CD4-positive, alpha-beta T cell treated with Interleukin-2 at 100 ng/mL for 4 hours (primary cell): ENCODE measurements around the gene SHB.

Source experiments
- DNase-seq: peaks from one replicate; pipeline ENCODE4 v3.0.0-alpha.2; 2020; ENCODE audit warnings: low spot score

The SHB gene

DNA sequence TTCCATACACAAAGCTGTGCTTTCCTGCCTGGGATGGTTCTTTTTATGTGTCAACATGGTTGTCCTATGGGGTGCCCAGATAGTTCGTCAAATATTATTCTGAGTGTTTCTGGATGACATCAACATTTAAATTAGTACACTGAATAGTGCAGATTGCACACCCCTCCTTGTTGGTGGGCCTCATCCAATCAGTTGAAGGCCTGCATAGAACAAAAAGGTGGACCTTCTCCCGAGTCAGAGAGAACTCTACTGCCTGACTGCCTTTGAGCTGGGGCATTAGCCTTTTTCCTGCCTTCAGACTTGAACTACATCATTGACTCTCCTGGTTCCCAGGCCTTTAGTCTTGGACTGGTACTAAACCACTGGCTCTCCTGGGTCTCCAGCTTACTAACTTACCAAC is 80.4 kb downstream of the SHB start:
- no peak for DNase-seq

DNA sequence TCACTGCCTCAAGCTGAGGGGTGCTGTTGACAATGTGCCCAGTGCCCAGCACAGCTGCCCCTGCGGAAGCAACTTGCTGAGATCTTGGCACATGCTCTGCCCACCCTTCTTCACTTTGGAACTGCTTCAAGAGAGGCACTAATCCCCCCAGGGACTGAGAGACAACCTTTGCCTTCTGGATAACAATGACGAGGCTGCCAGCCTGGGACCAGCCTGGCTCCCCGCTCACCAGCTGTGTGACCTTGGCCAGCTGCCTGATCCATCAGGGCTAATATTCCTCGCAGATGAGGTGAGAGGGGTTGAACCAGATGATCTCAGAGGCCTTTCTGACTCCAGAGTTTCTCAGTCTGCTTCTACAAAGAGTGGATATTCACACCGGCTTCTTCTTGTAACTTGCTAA is 81.0 kb downstream of the SHB start:
- DNase-seq, result no peak

DNA sequence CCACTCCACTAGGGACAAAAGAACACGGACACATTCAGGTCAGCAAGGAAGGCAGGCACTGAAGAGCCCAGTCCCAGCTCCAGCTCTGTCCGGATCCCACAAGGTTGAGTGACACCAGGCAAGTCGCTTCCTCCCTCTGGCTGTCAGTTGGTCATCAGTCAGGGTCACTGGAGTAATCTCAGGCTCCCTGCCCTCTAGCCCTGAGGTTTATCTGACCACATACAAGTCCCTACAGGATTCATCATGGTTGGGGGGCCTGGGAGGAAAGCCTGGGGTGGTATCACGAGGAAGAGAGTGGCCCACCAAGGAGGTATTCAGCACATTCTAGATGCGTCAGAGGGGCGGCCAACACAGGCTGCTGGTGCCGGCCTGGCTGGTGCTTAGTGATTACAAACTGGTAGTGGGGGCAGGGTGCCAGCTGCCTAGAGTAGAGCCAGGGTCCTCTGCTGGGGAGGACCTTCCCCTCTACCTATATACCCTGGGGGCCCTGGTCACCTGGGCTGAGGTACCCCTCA is 81.5 kb downstream of the SHB start:
- DNase-seq, result no peak

DNA sequence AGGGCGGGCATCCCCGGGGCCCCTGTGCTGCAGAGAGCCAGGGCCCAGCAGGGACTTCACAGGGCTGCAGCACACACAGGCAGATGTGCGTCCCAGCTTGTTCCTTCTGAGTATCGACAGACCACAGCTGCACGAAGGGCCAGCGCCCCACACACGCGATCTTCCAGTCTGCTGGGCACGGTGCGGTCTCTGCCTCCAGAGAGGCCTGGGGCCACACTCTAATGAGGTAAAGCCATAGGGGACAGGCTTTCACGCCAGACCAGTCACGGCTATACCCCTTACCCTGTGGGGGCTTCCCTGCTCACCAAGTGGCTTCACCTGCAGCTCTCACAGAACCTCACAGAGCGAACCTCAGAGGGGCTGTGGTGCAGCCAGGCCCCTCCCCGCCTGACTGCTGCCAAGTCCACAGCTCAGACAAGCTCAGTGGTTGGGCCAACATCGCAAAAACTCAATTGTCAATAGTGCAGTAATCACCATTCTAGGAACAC is 82.2 kb downstream of the SHB start:
- DNase-seq, result no peak

DNA sequence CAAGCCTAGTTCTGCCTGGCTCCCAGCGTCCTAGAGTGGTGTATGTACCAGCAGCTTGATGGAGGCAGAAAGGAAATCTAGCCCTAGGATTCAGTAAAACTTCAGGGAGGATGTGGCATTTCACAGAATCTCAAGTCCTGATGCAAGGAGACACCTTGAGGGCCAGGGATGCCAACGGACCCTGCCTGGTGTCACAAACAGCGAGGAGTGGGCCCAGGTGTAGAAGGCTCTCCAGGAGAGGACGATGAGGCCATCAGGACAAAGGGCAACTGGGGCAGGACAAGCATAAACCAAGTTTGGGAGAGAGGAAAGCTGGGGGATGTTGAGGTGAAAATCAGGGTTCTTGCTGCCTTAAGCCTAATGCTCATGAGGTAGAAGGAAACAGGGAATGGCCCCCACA is 83.0 kb downstream of the SHB start:
- DNase-seq, result no peak

DNA sequence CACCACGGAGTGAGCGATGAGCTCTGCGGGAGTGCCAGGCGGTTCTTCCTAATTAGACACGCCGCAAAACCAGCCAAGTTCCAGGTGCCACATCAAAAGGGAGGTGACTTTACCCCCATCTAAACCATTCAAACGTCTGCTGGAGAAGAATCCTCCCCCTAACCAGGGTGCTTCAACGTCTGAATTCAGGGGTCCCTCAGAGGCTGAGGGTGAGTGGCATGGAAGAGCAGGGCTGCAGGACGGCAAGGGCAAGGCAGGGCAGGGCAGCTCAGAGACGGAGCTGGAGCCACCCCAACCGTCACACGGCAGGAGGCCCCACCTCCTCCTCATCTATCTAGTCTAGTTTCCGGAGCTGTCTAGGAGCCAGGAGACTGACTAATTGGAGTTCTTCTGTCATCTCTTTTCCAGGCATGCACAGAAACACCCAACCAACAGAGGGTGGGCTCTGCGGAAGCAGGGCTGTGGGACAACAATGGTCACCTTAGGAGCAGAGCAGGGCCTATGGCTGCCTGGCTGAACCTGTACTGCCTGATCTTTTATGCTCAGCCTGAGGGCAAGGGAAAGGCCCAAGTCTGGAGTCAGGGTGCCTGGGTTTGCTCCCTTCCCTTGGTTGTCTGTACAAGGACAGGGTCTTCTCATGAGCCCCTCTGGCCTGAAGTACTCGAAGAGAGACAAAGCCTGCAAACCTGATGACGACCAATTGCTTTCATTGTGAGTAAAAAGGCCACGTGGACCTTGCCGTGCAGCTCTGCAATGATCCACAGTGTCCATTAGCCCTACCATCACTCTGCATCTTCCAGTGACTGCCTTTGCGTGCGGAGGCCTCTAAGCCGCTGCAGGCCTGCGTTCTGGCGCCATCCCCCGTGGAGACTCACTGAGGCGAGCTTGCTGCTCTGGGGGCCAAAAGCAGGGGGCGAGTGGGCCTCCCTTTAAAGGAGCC is 84.1 kb downstream of the SHB start:
- no peak for DNase-seq

DNA sequence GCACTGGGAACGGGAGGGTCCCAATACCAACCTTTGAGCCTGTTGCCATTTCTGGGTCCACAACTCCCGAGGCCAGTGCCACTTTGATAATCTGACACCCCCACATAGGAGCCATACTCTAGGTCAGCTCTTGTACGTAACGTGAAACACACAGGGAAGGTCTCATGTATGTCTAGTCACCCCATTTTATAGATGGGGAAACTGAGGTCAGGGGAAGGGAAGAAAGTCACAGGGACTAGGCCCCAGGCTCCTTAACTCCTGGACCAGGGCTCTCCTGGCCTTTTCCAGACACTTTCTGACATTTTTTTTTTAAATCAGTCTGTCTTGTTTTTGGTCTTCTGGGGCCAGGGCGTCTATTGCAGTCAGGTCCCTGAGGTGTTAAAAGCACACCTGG is 84.8 kb downstream of the SHB start:
- DNase-seq, result no peak

DNA sequence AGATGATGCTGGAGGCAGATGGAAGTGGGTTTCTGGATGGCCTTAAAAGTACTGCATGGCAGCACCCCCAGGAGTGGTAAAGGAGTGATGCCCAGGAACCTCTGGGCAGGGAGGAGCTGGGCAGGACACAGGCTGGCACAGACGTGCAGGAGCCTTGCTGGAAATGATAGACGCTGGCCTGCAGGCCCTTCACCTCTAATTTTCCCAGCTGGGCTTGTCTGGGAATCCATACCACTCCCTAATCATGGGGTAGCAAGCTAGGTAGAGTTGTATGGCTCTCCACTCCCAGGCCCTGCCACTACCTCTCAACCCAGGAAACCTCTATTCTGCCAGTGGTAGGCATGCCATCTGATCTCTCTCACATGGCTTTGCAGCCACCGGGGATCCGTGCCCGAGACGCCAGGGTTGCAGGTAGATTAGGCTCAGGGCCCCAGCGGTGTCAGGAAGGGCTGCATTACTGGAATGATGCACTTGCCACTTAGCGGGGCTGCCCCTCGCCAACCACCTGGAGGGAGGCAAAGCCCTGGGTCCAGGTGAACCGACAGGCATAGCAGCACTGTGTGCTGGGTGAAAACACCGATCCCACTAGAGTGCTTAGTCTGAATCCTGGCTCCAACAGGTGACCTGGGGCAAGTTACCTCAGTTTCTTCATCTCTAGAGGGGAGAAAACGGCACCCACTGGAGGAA is 85.5 kb downstream of the SHB start:
- DNase-seq, result no peak

DNA sequence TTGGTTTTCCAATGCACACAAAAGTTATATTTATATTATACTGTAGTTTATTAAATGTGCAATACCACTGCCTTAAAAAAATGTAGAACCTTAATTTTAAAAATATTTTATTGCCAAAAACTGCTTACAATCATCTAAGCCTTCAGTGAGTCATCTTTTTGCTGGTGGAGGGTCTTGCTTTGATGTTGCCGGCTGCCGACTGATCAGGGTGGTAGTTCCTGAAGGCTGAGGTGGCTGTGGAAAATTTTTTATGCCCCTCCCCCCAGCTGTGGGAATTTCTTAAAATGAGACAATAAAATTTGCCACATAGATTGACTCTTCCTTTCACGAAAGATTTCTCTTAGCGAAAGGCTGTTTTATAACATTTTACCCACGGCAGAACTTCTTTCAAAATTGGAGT is 89.2 kb downstream of the SHB start:
- no peak for DNase-seq

DNA sequence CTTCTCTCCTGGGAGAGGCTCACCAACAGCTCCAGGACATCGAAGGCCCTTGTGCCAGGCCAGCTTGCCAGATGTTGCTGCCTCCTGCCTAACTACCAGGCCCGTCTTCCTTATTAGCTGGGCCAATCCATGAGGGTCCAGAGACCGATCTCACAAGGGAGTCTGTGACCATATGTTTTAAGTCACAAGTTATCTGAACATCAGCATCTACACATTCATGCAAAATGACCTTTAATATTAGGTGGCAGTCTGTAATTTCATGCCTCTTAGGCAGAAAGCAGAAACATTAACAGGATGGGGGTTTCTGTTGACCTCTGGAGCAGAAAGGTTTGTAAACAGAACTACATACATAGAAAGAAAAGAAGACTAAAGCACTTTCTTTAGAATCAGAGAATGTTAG is 90.0 kb downstream of the SHB start:
- DNase-seq, result no peak

DNA sequence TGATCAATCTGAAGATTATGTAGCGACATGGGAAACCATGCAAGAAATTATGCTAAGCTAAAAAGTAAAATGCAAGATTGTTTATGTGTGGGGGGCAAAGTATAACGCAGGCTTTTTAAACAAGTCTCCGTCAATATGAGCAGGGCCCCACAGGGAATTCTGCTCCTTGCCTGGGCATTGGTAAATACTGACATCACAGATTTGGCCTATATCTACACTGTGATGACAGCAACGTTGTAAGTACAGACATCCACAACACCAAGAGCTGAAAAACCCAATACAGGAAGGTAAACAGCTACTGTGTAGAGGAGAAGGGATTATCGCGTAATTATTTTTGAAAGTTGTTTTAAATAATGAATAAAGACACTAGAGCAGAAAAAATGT is 90.6 kb downstream of the SHB start:
- no peak for DNase-seq

DNA sequence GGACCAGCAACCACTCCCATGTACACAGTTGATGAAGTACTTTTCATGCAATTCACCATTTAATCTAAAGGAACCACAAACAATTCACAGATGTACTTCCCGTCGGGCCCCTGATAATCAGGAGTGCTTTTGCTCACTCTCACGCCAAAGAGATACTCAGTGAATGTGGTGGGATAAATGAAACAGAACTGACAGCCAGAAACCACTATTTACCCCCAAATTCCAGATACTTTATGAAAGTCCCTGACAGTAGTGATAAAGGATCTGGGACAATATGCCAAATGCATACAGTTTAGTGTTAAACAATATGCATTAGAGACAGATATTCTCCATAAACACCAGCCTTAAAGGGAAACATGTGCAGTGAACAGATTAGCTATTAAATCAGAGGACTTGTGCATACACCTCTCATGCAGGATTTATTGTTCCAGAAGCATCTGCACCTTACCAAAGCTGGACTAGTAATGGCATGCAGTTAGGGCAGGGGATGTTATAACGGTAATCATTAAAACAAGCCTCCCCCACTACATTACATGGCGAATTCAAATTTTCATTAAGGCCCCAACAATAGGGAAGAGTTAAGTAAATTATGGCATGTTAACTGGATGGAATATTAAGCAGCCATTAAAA is 91.1 kb downstream of the SHB start:
- DNase-seq, result no peak

DNA sequence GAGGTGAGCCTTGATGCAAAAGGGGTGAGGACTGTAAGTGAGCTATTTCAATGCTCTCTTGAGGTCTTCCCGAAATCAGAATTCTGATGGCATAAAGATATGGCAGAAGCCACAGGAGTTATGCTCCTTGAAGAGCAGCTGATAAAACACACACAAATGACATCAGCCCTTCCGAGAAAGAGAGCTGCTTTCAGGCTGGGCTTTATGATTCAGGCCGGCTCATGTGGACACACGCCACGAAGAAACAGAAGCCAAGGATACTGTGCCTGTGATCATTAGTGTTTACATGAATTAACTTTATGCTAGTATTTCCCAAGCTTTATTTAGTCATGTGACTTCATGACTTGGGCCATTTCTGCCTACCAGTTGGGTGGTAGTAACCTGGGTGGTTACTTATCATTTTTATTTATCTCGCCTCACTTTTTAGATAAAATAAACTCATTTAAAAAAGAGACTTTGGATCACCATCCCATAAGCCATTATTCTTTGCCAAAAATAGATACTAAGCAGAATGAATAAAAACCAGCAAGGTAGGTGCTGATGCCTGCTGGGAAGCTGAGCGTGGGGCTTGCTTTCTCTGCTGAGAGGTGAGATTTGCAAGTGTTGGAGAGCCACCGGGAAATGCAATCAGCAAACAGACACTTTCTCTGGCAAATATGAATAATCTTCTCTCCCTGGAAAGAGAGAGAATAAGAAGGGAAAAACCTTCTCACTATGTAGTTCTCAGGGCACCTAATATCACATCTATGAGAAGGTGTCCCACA is 92.1 kb downstream of the SHB start:
- no peak for DNase-seq

DNA sequence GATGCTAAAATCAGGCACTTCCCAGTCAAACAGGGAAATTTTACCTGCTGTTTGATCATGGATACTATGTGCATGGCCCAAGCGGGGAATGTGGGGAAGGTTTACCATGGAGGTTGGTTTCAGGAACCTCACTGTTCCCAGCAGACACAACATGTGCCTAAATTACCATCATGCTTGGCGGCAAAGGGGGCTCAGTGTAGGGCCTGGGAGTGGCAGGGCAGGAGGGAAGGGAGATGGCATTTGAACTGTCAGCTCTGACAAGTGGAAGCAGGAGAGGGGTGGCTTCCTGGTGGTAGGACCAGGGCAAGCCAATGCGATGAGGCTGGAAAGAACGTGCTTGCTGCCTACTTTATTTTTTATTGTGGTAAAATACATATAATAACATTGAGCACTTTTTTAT is 93.4 kb downstream of the SHB start:
- no peak for DNase-seq

DNA sequence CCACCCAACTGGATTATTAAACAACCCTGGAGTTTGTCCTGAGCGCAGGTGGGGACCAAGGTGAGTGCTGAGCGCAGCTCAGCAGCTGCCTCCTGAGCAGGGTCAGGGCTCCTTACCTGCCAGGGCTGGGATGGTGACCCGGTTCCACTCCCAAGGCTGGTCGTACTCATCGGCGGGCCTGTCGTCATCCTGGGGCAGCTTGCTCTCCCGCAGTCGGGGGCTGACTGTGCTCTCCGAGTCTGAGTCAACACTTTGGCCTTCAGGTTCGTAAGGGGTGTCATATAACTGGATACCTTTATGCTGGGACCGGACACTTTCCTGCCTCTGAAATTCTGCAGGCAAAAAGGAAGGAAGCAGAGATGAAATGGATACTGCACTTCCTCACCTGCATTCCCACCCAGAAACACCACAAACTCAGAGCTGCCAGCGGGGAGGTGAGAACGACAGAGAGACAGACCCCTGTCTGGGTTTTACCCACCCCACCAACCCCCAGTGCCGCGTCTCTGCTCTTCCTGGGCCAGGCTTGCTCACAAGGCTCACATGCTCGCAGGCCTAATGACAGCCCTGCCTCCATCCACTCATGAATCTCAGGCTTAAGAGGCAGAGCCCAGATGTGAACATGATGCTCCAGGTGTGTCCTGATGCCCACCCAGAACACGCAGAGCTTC is 94.4 kb downstream of the SHB start:
- DNase-seq, result no peak

DNA sequence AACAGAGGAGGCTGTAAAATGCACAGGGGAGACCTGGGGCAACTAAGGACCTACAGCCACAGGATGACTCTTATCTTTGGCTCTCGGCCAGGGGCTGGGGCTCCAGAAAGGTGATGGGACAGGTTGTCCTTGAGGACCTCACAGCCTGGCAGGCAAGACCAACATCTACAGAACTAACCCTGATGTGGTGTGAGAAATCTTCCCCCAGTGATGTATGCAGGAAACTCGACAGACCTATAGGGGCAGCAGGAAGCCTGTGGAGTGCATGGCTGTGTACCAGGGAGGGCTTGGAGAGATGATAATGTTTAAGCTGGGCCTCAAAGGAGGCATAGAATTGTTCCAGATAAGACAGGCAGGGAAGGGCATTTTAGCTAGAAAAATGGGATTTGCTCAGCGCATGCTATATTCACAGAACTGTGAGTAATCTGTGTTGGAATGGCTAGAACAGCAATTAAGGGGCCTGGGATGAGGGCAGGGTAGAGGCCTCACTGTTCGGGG is 96.6 kb downstream of the SHB start:
- DNase-seq, result no peak

DNA sequence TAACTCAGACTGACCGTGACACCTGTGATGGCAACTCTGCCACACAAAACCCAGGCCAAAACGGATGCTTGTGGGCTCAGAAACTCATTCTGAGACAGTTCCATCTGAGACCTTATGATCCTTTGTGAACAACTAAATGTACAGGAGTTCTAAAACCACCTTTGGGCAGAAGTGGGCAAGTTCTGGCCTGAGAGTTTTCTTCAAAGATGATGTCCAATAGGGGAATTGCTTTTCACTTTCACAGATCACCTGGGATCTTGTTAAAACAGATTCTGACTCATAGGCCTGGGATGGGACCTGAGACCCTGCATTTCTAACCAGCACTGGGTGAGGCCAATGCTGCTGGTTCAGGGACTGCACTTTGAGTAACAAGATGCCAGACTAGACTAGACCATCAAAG is 97.3 kb downstream of the SHB start:
- no peak for DNase-seq

DNA sequence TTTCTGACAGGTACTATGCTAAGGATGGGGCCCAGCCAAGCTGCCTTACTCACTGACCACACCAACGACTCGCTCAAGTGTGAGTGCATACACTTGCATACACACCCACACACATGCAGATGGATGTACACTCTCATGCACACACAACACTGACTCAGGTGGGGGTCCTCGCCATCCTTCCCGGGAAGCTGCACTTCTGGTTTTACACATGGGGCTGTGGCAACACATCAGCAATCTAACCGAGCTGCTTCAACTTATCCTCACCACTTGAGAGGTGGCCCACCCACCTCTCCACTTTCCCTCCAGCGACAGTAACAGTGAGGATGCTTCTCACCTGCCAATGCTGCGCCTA is 97.9 kb downstream of the SHB start:
- DNase-seq, result no peak

DNA sequence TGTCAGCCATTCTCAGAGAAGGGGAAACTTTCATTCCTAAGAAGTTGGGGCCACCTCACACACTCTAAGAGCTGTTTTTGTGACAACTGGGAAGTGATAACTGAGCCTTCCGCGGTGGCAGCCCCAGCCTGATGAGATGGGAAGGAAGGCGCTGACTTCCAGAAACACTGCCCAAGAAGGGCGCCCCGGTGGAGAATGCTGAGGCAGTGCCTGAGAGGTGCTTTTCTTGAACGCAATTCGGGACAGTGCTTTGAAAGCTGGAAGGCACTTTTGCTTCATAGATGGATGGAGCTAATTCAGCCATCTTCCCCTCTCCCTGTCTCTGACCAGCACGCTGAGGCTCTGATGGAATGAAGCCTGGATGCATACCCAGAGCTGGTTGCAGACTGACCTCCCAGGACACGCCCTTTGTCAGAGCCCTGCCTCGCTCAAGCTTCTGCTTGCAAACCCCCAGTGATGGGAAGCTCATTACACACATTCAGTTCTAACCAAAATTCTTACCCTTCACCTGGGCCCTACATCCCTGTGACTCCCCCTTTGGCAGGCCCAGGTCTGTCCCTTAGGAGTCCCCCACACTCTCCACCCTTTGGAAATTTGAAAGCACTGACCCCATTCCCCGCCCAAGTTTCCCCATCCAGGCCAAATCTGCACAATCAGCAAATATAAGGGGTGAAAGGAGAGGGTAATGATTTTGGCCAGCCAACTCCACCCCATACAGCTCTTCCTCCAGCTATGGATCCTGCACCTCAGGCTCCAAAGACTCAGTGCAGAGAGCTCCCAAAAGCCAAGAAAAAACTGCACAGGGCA is 98.5 kb downstream of the SHB start:
- DNase-seq, result no peak

DNA sequence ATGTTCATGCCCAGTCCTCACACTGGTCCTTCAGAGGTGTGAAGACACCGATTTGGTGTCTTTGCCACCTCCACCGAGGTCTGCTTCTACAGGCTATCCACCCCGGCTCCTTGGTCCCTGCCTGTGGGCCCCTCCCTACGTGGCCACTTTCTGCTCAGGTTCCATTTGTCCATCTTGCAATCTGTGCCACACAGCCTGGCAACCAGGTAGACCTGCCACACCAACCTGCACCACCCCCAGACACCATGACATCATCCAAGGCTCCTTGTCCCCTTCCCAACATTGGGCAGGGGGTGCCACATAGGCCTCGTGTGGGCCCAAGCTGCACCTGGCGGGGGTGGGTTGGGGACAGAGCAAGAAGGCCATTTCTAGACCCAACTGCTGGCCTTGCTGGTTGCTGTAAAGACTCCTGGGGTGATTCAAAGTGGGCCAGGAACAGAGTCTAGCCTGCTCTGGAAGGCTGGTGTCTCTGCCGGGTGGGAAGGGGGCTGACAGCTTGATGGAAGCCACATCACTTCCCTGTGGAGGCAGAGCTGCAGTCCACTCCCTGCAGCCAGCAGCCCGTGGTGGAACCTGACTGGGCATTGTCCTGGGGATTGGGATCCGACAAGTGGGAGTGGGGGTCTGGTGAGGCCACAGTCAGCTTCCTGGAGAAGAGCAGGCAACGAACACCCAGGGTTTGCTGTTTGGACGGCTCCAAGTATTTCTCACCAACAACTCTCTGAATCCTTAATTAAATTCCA is 99.3 kb downstream of the SHB start:
- no peak for DNase-seq
